Fibroblast of skin of scalp (primary cell): ENCODE data around the gene PRAC2.

ENCODE experiments used
- DNase-seq: peaks from one replicate; pipeline ENCODE4 v3.0.0-alpha.2; 2013

PRAC2 gene

DNA sequence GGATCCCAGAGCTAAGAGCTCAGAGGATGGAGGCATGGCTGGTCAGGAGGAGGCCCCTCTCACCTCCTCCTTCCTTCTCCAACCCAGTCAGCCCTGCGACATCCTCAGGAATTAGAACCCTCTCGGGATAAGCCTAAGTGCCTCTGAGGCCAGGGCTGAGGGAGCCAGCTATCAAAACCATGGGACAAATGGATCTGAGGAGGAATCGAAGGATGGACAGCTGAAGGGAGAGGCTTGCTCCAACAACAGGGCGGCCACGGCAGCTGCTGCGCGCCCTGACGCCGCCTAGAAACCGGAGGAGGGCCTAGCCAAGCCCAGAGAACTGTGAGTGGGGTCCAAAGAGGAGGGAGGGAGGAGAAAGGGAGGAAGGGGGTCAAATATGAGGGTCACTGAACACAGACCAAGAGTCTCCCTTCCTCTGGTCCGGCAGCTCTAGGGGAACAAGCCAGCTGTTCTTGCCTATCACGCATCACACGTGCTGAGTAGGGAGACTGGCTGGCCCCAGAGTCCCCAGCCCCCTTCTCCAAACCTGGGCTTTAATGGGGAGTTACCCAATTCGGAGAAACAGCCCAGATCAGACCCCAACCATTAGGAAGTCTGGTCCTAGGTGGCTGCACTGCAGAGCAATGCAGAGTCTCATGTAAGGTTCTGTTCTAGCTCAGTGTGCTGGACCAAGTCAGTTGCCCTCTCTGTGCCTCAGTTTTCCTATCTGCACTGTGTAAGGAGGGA lies 11.5 kb downstream of the PRAC2 start:
- no peak for DNase-seq

DNA sequence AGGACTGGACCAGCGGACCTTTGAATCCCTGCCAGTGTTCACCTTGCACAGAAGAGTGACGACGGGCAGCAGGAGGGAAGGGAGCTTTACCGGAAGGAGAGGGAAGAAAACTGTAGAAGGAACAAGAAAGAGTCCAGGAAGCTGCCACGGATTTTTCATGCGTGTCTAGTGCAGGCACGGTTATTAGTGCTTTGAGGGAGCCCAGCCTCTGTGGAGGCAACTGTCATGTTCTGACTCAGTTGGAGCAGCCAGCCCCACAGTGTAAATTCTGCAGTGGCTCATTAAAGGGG lies 12.0 kb downstream of the PRAC2 start:
- DNase-seq: no peak

DNA sequence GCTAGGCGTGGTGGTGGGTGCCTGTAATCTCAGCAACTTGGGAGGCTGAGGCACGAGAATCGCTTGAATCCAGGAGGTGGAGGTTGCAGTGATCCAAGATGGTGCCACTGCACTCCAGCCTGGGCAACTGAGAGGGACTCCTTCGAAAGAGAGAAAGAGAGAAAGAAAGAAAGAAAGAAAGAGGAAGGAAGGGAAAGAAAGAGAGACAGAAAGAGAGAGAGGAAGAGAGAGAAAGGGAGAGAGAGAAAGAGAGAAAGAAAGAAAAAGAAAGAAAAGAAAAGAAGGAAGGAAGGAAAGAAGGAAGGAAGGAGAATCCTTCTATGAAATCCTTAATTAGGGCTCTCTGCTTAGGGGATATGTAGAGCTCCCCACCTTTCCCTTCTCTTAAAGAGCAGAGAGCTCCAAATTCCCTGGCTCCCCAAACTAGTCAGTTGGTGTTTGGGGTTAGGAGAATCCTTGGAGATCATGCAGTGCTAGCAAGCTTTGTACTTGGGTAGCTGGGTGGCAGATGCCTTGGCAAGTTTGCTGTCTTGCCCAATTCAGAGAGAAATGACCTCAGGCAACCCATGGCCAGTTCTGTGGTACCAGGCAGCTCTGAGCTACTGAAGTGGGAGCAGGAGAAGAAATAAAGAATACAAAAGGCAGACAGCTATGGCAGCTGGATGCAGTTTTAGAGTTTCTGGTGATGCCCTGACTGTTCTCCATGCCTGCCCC lies 14.5 kb downstream of the PRAC2 start:
- no peak for DNase-seq

DNA sequence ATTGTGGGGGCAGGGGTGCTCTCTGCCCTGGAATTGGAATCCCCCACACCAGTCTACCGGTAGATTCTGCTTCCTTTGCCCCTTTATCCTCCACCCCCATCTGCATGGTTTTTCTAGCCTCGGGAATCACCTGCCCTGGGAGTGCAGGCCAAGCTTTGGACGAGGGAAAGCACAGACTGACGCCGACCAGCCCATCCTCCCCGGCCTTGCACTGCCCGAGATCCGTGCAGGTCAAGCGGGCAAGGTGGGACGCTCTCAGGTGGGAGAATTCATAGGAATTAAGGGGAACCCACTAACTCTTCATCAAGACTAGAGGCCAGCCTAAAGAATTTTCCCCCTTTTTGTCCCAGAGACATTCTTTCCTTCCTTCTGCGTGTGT lies 15.4 kb downstream of the PRAC2 start:
- DNase-seq: no peak

DNA sequence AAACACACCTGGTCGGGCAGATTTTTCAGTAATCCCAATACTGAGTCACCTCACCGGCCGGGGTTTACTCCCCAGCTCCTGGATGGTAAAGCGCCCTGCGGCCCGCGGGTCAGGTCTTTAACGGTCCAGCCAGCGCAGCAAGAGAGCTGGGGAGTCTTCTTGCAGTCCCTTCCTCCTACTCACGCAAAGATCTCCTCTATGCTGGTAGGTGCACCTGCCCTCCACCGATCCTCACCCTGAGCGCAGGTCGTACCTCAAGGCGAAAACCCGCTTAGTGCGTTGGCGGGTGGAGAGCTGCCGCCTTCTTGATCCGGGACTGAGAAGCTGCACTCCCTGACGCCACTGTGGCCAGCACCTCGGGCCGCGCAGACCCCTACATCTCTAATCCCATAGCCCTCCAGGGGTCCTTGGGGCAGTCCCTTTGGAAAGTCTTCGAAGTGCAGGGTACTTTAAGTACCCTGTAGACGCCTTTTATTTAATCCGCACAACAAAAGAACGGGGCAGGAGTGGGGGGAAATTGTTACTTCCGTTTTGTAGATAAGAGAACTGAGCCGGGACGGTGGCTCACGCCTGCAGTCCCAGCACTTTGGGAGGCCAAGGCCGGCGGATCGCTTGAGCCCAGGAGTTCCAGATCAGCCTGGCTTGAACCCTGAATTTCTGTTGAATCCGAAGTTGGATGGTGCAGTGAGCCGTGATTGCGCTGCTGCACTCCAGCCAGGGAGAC lies 16.0 kb downstream of the PRAC2 start:
- DNase-seq: no peak

DNA sequence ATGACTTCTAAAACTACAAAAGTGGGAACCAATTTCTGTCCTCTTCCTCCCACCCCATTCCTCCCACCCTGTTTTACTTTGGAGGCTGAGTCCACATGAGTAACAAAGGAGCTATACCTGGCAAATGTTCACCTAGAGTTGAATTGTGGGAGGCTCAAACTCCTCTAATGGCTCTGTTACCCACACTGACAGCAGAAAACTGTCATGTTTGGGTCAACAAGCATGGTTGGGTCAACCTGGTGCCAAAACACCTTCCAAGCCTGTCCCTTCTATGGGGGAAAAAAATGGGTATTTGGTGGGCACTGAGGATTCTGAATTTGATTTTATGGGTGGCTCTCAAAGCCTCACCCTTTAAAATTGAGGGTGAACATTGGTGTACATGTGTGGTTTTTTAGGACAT lies 17.6 kb downstream of the PRAC2 start:
- DNase-seq: no peak

DNA sequence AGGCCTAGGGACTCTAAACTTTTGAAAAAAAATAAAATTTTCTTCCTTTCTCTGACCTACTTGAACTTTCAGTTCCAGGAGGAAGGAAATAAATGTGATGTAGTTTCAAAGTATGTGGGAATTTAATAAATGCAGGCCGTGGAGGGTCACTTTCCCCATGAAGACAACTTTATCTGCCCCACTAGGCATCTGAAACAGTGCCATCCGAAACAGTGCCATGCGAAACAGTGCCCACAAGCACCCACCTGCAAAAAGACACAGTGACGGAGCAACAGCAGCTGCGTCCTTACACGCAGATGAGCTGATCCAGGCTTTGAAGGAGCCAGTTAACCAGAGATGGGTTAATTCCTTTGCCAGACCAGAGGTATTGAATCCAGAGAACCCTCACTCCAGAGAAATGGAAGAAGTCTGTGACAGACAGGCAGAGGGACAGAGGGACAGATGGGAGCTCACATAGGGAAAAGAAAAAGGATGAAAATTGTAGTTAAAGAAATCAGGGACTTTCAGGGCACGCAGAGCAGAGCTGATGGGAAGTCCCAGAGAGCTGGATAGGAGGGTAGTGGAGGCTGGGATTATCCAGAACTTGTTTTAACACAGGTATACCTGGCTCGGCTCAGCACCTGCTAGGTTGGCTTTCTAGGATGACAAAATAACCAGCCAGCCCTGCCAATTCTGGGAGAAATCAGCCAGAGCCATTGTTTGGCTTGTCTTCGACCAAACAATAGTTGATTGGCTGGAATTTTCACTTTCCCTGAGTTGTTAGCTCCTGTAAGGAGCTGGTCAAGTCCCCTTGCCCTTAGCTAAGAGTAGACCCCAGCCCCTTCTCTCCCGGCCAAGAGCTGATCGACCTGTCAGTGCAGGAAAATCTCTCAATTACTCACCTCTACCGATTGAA lies 22.6 kb downstream of the PRAC2 start:
- no peak for DNase-seq

DNA sequence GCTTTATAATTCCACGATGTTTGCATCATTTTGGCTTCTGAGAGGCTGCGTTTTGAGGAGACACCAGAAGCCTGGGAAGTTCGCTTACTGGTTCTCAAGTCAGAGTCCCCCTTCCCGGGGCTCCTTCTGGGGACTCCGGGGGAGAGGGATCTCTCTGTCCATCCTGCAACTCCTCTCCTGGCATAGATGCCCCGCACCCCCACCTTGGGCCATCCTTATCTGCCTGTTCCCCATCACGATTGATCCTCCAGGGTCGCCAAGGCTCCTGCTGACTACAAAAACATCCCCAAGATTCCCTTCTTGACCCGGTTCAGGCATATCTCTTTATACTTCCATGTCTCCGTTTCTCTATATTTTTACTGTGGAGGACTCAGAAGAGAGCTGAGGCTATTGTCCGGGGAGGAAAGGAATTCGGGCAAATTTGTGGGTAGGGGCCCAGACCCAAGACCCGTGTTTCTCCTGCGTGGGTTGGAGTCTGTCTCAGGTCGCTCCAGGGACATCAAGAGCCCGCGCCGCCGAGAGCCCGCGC lies 24.0 kb downstream of the PRAC2 start:
- no peak for DNase-seq

DNA sequence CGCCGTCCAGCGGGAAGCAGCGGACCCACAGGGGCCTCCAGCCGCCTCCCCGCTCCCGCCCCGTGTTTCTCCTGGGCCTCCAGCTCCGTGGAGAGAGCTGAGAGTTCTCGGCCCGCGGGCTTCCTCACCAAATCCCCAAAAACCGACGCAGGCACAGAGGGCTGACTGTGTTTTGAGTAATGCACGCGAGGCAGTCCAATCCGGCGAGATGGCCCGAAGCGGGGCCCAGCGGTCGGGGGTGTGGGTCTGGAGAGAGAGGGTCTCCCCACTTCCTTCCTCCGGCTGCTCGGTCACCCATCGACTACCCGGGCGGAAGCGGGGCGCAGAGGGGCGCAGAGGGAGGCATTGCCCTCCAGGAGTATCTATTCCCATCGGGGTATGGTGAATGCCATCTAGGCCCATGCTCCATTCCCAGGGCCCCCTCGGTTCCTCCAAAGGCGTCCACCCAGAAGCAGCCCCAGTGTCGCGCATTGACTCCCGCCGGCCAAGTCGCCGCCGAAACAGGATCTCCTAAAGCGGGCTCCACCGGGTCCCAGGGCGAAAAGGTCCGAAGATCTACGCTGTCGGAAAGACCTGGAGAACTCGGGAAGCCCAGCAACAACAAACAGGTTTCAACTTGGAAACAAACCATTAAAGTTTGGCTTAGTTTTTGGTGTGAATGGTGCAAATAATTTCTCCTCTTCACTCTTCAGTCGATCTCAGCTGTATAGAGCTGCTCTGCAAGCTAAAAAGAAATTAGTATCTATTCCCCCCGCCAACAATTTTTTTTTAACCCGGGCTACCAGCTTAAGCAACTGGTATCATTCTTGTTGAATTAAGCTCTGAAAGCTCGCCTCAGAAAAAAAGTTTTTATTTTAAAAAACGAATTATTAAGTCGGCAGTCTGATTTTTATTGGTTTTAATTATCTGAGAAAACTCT lies 24.7 kb downstream of the PRAC2 start:
- DNase-seq: no peak

DNA sequence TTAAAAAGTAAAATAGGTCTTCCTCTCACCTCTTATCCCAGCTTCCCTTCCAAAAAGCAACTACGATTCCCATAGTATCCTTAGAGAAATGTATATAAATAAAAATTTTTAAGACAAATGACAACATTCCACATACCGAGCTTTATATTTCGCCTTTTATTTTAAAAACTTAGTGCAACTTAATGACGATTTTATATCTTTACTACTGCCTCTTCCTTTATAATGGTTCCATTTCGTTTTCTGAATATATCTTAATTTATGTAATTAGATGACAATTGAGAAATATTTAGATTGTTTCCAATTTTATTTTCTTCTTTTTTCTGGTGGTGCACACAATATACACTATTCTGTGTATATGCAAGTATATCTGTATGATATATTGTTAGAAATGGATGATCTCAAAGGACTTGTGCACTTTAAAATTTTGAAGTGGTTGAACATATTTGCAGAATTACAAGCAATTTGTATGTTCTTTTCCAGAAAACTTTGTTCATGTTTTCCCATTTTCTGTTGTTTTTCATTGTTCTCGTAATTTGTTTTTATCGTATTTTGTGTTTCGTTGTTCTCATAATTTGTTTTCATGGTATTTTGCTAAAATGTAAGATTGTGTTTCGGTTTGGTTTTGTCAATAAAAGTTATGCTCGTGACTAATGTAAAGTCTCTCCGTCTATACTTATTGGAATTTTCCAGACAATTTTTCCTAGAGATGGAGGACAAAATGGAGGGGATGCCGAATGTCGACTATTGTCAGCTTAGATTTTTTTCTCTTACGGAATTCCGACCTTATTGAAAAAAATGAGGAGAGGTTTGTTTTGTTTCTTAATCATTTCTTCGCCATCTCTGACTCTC lies 26.0 kb downstream of the PRAC2 start:
- no peak for DNase-seq

DNA sequence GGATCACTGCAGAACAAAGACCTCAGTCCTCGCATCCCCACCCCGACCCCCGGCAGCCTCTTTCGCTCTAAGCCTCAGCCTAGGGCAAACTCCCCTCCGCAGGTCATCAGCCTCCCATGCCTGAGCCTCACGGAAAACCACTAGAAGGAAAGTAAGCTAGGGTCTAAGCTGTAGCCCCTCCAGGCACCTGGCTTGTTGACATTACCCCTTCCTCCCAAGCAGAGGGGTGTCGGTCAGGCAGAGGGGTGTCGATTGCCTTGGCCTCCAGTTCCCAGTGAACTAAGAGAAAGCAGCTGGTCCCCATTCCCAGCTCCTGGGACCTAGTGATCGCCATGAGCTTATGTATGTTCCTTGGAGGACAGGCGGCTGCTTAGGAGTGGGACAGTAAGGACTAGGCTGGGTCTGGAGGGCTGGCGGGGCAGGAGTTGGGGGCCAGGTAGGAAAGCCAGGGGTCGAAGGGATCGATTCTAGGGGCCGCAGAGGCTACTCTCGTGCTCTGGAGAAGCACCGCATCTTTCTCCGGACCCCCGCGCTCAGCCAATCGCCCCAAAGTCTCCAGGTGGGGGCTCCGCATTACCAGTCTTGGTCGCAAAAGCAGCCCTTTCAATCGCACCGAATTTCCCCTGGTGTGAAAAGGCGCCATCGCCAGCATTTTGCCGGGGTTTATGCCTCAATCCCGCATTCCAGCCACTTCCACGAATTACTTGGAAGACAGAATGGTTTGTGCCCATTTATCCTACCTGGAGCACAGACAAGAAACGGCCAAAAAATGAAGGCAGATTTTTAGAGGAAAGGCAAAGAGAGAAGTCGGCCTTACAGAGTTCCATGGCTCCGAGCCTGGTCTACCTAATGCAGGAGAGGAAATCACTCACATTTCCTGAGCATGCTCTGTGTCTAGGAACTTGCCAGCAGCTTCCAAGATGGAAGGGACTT lies 26.9 kb downstream of the PRAC2 start:
- no peak for DNase-seq

DNA sequence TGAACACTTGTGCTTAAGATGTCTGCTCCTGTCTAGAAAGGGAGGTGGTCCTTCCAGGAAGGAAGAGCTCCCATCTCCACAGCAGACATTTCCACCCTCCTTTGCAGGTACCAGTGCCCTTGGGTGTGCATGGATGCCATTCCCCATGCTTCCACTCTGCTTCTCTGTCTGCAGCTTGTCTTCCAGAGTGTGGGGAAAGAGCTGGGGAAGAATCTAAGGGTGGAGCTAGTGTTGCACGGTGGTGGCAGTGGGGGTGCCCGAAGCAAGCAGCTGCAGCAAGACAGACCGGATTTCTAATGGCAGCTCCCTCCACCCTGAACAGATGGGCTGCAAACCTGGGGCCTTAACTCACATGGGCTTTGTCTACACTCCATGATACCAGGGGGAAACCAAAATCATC lies 28.2 kb downstream of the PRAC2 start:
- no peak for DNase-seq

DNA sequence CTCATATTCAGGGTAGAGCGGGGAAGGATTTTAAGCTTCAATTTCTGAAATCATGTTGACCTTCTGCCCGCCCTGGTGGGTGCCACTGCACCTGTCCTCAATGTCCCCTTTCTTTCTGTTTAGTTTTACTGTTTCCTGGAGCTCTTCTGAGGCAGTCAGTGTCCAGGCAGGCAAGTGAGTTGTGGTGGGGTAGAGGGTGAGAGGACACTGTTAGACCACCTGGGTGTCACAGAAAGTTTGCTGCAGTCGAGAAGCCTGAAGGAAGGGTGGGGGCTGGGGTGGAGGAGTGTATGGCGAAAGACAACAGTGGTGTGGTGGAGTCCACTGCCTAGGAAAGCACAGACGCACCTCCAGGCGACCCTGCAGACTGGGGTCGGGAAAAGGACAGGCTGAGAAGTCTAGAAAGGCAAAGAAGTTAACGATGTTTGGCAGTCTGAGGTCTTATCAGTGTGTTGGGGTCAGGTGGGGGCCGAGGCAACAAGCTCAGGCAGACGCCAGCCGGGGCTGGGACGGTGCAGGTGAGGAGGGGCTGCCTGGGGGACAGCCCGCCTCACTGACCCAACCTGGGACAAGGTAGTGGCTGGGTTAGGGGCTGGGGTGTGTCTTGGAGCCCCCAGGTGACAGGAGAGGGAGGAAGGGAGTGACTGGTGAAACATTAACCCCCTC lies 28.9 kb downstream of the PRAC2 start:
- no peak for DNase-seq

DNA sequence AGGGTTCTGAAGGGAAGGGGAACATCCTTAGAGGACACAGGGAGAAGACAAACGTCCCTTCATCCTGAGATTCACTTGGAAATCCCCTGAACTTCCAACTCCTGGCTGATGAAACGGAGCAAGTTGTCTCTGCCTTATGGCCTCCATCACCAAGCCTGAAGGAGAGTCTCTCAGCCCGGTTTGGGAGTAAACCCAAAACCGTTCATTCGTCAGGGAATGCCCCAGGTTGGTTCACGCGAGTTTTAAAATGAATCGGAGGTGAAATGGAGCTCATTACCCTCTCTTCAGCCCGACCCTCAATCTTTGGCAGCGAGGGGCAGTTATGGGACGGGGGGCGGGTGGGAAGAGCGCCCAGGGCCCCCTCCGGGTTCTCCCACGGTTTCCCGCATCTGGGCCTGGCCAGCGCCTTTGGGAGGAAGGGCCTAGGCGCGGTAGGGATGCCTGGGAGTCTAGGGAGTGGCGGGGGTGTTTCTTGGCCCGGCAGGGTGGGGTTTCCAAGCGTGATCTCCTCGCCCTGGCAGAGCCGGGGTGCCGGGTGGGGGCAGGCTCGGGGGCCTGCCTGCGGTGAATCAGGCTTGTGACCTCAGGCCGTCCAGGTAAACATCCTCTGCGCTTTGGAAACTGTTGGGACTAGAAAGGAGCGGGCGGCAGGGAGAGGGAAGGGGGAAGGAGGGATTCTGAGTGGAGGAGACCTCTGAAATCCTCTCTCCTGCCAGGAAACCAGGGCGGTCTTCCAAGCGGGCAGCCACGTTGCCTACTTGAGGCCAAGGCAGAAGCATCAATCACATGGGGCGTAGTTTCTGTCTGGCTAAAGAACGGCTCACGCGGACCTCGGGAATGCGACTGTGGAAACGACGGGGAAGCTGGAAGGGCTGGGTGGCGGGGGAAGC lies 29.7 kb downstream of the PRAC2 start:
- DNase-seq: peak; percentile 7

DNA sequence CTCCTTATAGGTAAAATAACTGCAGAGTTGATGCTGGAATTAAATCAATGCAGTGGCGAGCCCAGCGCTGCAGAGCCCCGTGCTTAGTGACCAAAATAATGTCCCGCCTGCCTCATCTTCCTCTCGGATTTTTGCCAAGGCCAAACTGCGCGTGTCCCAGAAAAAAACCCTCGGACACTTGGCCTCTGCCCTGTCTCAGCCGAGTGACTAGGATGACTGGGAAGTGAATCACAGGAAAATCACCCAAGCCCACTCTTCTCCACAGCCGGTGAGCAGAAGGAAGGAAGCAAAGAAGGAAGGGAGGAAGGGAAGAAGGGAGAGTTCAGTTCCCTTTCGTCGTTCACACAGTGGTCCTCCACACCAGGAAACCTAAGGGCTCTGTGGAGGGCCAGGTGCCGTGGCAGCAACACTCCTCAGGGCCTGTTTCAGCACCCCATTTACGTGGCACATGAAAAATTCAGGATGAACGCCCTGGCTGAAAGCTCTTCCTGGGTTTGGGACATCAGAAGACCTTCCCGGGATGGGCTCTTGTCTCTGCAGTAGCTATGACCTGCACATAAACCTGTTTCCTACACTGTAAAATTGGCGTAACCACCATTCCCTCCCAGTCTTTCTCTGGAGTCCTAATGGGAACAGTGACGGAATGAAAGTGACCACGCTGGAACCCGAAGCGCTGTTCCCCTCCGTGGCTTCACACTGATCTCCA lies 31.0 kb downstream of the PRAC2 start:
- no peak for DNase-seq

DNA sequence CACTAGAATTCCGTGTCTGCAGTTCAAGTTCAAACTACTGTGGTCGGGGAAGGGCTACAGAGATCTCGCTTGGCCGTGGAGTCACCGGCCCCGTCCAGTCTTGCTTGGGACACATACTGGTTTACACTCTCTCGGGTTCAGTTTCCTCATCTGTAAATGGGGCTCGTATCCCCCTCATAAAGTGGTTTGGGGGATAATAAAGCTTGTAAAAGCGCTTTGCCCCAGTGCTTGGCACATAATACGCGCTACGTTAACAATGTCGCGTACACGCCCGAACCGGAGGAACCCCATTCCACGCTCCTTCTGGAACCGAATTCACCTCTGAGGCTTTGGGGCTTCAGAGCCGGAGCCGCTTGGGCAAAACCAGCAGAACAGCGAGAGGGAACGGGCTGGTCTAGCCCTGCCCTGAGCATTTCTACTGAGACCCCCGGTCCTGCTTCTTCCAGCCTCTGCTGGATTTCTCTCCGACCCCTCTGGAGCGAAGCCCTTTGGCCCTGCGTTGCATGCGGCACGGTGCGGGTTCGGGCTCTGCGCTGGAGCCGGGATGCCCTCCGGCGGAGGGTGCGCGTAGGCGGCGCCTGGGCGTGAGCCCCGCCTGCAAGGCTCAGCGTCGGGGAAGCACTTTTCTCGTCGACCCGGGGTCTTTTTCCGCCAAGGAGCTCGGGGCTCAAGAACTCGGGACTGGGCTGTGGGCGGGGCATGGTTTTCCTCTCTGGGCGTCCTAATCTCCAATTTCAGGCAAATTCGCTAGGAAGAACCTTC lies 31.7 kb downstream of the PRAC2 start:
- no peak for DNase-seq
